Neutrophil (primary cell): ENCODE measurements around the gene TMEM92.
"Not testable (repeated sequence)": the region's sequence is repeated elsewhere in the genome, so short reads cannot be mapped to it uniquely, and the experiment has no call there.

Experiments
- H3K27ac ChIP-seq: fragments of 200-600 bp; sonication (generic); 2 replicates; pipeline ENCODE4 v1.5.1; 2016; ENCODE audit warnings: mild to moderate bottlenecking, moderate library complexity
- H3K27me3 ChIP-seq: fragments of 200-600 bp; sonication (generic); 2 replicates; pipeline ENCODE4 v1.6.0; 2016; ENCODE audit warnings: mild to moderate bottlenecking
- H3K36me3 ChIP-seq: fragments of 200-600 bp; sonication (generic); 2 replicates; pipeline ENCODE4 v1.5.1; 2017
- H3K4me1 ChIP-seq, 2 experiments: fragments of 200-600 bp in 1 of 2; sonication (generic) in 1 of 2; 1 replicate in 1 of 2; 2 replicates in 1 of 2; pipeline versions ENCODE4 v1.5.1 to v1.6.1; 2013 to 2016; ENCODE audit warnings: low read depth in 1 of 2, low read length in 1 of 2, mild to moderate bottlenecking in 1 of 2, moderate library complexity in 1 of 2; ENCODE audit not compliant: control insufficient read depth in 1 of 2, insufficient read depth in 1 of 2
- H3K4me3 ChIP-seq, 2 experiments: fragments of 200-600 bp in 1 of 2; sonication (generic) in 1 of 2; 1 replicate in 1 of 2; 2 replicates in 1 of 2; pipeline ENCODE4 v1.5.1; 2013 to 2016; ENCODE audit warnings: low read depth in 1 of 2, low read length in 1 of 2, mild to moderate bottlenecking in 1 of 2, moderate library complexity in 1 of 2
- H3K9me3 ChIP-seq: fragments of 200-600 bp; sonication (generic); 2 replicates; pipeline ENCODE4 v1.5.1; 2016
- TF ChIP-seq, protein P1 (sequence below): fragments of 200-600 bp; sonication (generic); IDR thresholded peaks from 2 replicates; pipeline ENCODE4 v1.5.1; 2016; ENCODE audit warnings: antibody characterized with exemption

TMEM92 gene

DNA sequence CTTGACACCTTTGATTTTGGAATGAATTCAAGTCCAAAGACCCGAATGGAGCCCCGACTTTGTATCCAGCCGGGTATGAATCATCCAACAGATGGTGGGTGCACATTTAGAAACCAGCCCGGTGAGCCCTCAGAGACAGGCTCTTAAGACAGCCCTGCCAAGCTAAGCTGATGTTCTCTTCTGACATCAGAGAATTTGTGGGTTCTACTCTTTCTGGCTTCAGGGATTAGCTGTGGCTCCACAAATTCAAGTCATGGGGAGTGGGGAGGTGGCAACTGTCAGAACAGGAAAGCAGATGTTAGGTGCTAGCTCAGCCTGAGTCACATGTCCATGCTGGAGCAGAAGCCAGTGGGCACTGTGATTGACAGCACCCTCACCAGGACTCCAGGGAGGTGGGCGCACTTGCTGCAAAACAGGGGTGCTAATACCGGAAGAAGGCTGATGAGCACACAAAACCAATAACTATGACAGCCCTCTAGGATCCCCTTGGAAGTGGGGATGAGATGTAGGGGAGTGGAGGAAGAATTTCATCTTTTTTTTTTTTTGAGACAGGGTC lies 40.3 kb downstream of the TMEM92 start:
- Histone ChIP-seq H3K27ac (no peak overlapping the region), H3K9me3 (no peaks in the 10 kb centered on the region), H3K36me3 (no peaks in the 10 kb centered on the region), H3K4me3 (no peak overlapping the region), H3K4me1 (no peaks in the 10 kb centered on the region), H3K27me3 (peaks cover 43% of the 10 kb centered on the region)
- TF ChIP-seq, protein P1, sequence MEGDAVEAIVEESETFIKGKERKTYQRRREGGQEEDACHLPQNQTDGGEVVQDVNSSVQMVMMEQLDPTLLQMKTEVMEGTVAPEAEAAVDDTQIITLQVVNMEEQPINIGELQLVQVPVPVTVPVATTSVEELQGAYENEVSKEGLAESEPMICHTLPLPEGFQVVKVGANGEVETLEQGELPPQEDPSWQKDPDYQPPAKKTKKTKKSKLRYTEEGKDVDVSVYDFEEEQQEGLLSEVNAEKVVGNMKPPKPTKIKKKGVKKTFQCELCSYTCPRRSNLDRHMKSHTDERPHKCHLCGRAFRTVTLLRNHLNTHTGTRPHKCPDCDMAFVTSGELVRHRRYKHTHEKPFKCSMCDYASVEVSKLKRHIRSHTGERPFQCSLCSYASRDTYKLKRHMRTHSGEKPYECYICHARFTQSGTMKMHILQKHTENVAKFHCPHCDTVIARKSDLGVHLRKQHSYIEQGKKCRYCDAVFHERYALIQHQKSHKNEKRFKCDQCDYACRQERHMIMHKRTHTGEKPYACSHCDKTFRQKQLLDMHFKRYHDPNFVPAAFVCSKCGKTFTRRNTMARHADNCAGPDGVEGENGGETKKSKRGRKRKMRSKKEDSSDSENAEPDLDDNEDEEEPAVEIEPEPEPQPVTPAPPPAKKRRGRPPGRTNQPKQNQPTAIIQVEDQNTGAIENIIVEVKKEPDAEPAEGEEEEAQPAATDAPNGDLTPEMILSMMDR: no peak

DNA sequence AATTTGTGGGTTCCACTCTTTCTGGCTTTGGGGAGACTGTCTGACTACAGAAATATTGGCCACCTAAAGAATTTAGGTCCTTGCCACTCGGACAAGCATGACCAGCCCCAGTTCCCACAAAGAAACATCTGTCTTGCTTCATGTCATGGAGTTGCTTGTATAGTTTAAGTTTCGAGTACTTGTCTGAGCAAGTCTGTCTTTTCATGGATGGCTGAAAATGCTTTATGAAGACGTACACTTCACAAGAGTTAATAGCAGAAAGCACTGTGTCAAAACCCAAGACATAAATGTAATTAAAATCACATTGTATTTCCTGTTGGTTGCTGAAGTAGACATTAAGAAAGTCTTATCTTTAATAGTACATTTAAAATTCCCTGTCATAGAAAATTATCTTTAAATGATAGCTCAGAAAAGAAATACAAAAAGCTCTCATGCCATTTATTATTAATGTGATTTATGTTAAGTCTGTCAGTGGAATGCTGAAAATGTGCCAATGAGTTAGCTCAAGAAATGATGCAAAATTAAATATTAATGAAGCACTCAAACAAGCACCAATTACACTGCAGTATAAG lies 41.8 kb downstream of the TMEM92 start:
- Histone ChIP-seq H3K36me3 (no peaks in the 10 kb centered on the region), H3K27me3 (peaks cover 33% of the 10 kb centered on the region), H3K27ac (no peak overlapping the region), H3K4me3 (no peak overlapping the region), H3K4me1 (no peaks in the 10 kb centered on the region), H3K9me3 (no peaks in the 10 kb centered on the region)
- TF ChIP-seq, protein P1: no peak

DNA sequence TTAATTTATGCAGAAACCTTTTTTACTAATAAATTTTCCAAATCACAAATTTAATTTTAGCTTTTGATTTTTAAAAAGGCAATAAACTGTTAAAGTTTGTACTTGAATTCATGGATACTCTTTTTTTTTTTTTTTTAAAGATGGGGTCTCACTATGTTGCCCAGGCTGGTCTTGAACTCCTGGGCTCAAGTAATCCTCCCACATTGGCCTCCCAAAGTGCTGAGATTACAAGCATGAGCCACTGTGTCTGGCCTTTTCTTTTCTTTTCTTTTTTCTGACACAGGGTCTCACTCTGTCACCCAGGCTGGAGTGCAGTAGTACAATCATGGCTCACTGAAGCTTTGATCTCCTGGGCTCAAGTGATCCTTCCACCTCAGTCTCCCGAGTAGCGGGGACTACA lies 42.4 kb downstream of the TMEM92 start:
- H3K4me1 ChIP-seq, H3K4me3 ChIP-seq, H3K27ac ChIP-seq, H3K36me3 ChIP-seq, H3K9me3 ChIP-seq: not testable (repeated sequence)
- H3K27me3 ChIP-seq: peaks cover 28% of the 10 kb centered on the region

DNA sequence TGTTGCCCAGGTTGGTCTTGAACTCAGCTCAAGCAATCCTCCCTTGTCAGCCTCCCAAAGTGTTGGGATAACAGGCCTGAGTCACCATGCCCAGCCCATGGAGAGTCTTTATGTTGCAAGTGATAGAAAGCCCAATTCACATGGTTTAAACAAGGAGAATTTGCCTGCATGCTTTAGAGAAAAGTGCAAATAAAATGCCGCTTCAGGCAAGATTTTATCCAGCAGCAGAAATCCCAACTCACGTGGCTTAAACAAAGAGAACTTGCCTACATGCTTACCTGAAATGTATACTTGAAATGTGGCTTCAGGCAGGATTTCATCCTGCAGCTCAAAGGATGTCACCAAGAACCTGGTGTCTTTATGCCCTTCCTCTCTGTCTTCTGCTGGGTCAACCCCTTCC lies 42.9 kb downstream of the TMEM92 start:
- Histone ChIP-seq H3K36me3 (no peaks in the 10 kb centered on the region), H3K27ac (no peak overlapping the region), H3K9me3 (no peaks in the 10 kb centered on the region), H3K4me1 (no peaks in the 10 kb centered on the region), H3K4me3 (no peak overlapping the region), H3K27me3 (peaks cover 23% of the 10 kb centered on the region)
- TF ChIP-seq, protein P1: no peak

DNA sequence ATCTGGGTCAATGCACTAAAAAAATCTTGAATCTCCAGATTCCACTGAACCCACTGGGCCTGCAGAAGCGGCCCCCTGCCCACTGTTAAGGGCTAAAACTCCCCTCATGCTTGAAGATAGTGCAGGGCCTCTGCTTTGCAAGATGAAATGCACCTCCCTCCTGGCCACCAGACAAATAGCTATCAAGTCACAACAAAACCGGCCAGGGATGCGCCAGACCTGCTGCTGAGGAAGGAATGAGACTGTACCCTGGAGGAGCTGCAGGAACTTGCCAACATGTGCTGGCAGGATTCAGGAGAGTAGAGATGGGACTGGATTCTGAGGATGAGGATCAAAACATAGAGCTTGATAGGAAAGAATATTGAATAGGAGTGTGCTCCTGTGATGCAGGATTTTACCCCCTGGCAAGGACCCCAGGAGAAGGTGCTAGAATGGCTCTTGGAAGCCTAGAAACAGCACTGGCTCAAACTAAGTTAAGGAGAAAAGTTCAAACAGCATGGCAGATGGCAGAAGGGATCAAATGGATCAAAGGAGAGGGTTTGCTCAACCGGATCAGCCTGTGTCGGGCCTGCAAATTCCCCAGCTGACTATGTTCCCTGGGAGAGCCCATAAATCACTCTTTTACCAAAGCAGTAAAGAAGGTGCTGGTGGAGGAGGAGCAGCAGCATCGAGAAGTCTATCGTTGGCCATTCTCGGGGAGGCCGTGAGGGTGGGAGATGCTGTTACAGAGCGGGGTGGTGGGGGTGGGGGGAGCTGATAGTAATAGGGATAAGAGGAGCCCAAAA lies 44.4 kb downstream of the TMEM92 start:
- H3K4me1 ChIP-seq: no peaks in the 10 kb centered on the region
- H3K27ac ChIP-seq: no peak overlapping the region
- H3K27me3 ChIP-seq: peaks cover 12% of the 10 kb centered on the region
- H3K9me3 ChIP-seq: no peaks in the 10 kb centered on the region
- no peak overlapping the region for H3K4me3 ChIP-seq
- no peaks in the 10 kb centered on the region for H3K36me3 ChIP-seq
- TF ChIP-seq, protein P1: no peak
